ENCODE measurements around the gene MS4A7. TPM values are rescaled to one million over a fixed set of nuclear protein-coding genes. Genes with fewer than 3 reads are reported as not detected.

The MS4A7 gene, protein sequence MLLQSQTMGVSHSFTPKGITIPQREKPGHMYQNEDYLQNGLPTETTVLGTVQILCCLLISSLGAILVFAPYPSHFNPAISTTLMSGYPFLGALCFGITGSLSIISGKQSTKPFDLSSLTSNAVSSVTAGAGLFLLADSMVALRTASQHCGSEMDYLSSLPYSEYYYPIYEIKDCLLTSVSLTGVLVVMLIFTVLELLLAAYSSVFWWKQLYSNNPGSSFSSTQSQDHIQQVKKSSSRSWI
- total RNA-seq: 1 to 10 TPM; 2.5 to 8.9 (median 7.4) TPM

DNA sequence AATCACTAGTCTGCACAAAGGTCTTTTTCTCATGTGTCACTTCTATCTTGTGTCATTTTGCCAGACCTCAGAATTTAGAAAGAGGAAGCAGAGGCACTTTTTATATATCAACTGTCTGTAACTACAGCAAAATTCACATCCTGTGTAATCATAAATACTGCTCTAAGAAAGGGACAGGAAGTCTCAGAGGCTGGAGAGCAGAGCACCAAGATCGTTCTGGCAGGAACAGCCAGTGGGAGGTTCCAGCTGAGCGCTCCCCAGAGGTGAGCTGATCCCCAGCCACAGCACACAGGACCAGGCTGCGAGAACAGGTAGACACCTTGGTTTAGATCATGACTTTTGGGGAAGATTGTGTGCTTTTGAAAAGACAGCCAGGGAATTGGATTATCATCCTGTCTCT is at the start of gene MS4A7:
TSS of gene MS4A7 (plus strand) at position 179 of the 400 bp plus-strand sequence. CDS start 4,610 bp downstream, outside the sequence.
- no peaks in the 10 kb centered on the region for H3K9me3 ChIP-seq
- ATAC-seq (no peak), DNase-seq (peak; percentile 16 to 34)
- TF ChIP-seq CTCF (IDR thresholded peaks at IDR 0.05 in 4 of 5, conservative IDR thresholded peaks at IDR 0.05 in 1 of 5) (no peak), POLR2A (IDR thresholded peaks at IDR 0.05) (peak; percentile 29 to 39)
- peak within 1 kb of the TSS in 2 of 4 donors; percentile 5 to 31 for H3K27ac ChIP-seq
- peak within 1 kb of the TSS in 1 of 4 donors; percentile 25 for H3K4me3 ChIP-seq
- H3K36me3 ChIP-seq: no peaks in the 10 kb centered on the region
- in situ Hi-C loops (cut with MboI; ENCODE audit: low sequenced_read_pairs in 4 of 4): no loop called here
- intact Hi-C loops (cut with DNase I; ENCODE audit: low total_unique reads): no loop called here
- H3K27me3 ChIP-seq: no peaks in the 10 kb centered on the region
- H3K4me1 ChIP-seq: no peaks in the 10 kb centered on the region

DNA sequence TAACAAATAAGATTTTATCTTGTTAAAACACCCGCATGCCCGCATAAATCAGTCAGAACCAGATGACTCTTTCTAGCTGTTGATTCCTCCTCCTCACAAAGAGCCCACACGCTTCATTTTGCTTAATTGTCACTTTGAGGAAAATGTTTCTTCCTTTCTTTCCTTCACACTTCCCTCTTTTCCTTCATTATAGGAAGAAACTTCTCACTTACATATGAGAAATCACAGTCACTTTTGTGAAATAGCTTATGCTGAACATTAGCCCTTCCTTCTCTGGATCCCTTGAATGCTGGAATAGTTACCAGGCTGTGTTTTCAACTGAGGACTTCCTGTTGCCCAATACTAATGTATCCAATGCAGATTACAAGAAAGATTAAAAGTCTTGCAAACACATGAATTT is 45.5 kb upstream of the MS4A7 start:
- DNase-seq (no peak), ATAC-seq (no peak)
- Histone ChIP-seq H3K4me1 (no peaks in the 10 kb centered on the region), H3K36me3 (no peaks in the 10 kb centered on the region), H3K9me3 (no peaks in the 10 kb centered on the region), H3K27ac (no peak overlapping the region), H3K4me3 (no peak overlapping the region), H3K27me3 (no peaks in the 10 kb centered on the region)
- intact Hi-C loops (cut with DNase I; ENCODE audit: low total_unique reads) (no loop called here), in situ Hi-C loops (cut with MboI; ENCODE audit: low sequenced_read_pairs in 4 of 4) (no loop called here)
- no peak for TF ChIP-seq CTCF (IDR thresholded peaks at IDR 0.05 in 4 of 5, conservative IDR thresholded peaks at IDR 0.05 in 1 of 5)
- no peak for TF ChIP-seq POLR2A (IDR thresholded peaks at IDR 0.05)

- no peaks in the 10 kb centered on the region for H3K36me3 ChIP-seq
- no peaks in the 10 kb centered on the region for H3K27me3 ChIP-seq
- no peaks in the 10 kb centered on the region for H3K9me3 ChIP-seq
- DNase-seq (peak; percentile 10 to 13), ATAC-seq (no peak)
- no peak for TF ChIP-seq POLR2A (IDR thresholded peaks at IDR 0.05)
- peak in 2 of 5 experiments; percentile 44 to 48 for TF ChIP-seq CTCF (IDR thresholded peaks at IDR 0.05 in 4 of 5, conservative IDR thresholded peaks at IDR 0.05 in 1 of 5)
- intact Hi-C loops (cut with DNase I; ENCODE audit: low total_unique reads) (no loop called here), in situ Hi-C loops (cut with MboI; ENCODE audit: low sequenced_read_pairs in 4 of 4) (no loop called here)
- H3K4me1 ChIP-seq: no peaks in the 10 kb centered on the region
- H3K27ac ChIP-seq: no peak overlapping the region
- H3K4me3 ChIP-seq: no peak overlapping the region
Measured at GRCh38 chr11:60334005-60334620, 44.2 kb upstream of the MS4A7 start.

DNA sequence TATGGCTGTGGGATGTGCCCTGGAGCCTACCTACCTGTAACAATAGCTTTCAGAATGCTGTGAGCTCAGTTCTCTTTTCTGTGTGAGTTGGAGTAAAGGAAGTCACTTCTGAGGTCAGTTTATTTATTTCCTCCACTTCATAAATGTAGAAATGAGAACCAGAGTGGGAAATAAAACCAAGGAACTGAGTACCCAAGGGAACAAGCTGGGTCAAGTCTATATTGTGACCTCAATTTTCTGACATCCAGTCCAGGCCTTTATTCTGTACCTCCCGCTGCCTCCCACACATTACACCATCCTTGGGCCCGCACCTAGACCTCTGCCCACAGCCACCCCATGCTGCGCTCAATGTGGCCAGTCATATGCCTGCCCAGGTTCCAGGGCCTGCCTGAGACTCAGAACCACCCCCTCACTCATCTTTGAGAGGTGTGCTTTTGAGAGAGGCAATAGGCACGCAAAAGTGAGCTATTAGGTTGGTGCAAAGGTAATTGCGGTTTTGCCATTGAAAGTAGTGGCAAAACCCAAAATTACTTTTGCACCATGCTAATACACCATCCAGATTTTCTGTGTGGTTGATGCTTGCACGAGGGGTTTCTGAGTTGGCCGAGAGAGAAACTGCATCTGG is 41.5 kb upstream of the MS4A7 start:
- Histone ChIP-seq H3K36me3 (no peaks in the 10 kb centered on the region), H3K27ac (no peak overlapping the region), H3K27me3 (no peaks in the 10 kb centered on the region), H3K4me1 (no peaks in the 10 kb centered on the region), H3K4me3 (no peak overlapping the region), H3K9me3 (no peaks in the 10 kb centered on the region)
- in situ Hi-C loops (cut with MboI; ENCODE audit: low sequenced_read_pairs in 4 of 4) (no loop called here), intact Hi-C loops (cut with DNase I; ENCODE audit: low total_unique reads) (no loop called here)
- no peak for DNase-seq
- no peak for ATAC-seq
- TF ChIP-seq CTCF (IDR thresholded peaks at IDR 0.05 in 4 of 5, conservative IDR thresholded peaks at IDR 0.05 in 1 of 5): no peak
- TF ChIP-seq POLR2A (IDR thresholded peaks at IDR 0.05): no peak

Measured in gastrocnemius medialis (tissue), 4 donors.